Neuronal stem cell (in vitro differentiated cells): ENCODE measurements around the gene MGRN1.

Experiments used
- DNase-seq: peaks from one replicate; pipeline ENCODE4 v3.0.0-alpha.2; 2013; ENCODE audit warnings: low spot score
- H2AFZ ChIP-seq: one replicate; pipeline ENCODE4 v1.6.1; 2013; ENCODE audit warnings: mild to moderate bottlenecking, low read length, inconsistent platforms
- H2AK5ac ChIP-seq: 2 replicates; pipeline ENCODE4 v1.6.1; 2013; ENCODE audit warnings: low read depth, mild to moderate bottlenecking, inconsistent platforms, low read length, moderate library complexity, mixed read lengths
- H2BK120ac ChIP-seq: 2 replicates; pipeline ENCODE4 v1.6.1; 2013; ENCODE audit warnings: low read depth, mild to moderate bottlenecking, inconsistent platforms, low read length, moderate library complexity, mixed read lengths
- H2BK12ac ChIP-seq: one replicate; pipeline ENCODE4 v1.6.1; 2013; ENCODE audit warnings: low read length, inconsistent platforms
- H2BK15ac ChIP-seq: 2 replicates; pipeline ENCODE4 v1.6.1; 2013; ENCODE audit warnings: mild to moderate bottlenecking, low read length, inconsistent platforms, mixed read lengths
- H2BK5ac ChIP-seq: one replicate; pipeline ENCODE4 v1.6.1; 2013; ENCODE audit warnings: inconsistent platforms, mild to moderate bottlenecking, low read length, moderate library complexity
- H3K14ac ChIP-seq: one replicate; pipeline ENCODE4 v1.6.1; 2013; ENCODE audit warnings: low read length, inconsistent platforms
- H3K18ac ChIP-seq: 2 replicates; pipeline ENCODE4 v1.6.1; 2013; ENCODE audit warnings: low read length, inconsistent platforms
- H3K23ac ChIP-seq: 2 replicates; pipeline ENCODE4 v1.6.1; 2013; ENCODE audit warnings: low read depth, mild to moderate bottlenecking, mixed read lengths, low read length, inconsistent platforms; ENCODE audit not compliant: poor library complexity
- H3K27ac ChIP-seq: replicated peaks from 3 replicates; pipeline ENCODE4 v1.5.1; 2013; ENCODE audit warnings: low read length, inconsistent platforms
- H3K27me3 ChIP-seq, 3 experiments: 2 replicates each; pipeline ENCODE4 v1.6.1; 2013; ENCODE audit warnings: low read length in 3 of 3, mild to moderate bottlenecking in 2 of 3, inconsistent platforms in 1 of 3, low read depth in 1 of 3, mixed read lengths in 1 of 3, moderate library complexity in 1 of 3; ENCODE audit not compliant: control insufficient read depth in 3 of 3, insufficient read depth in 3 of 3
- H3K36me3 ChIP-seq, 2 donors: replicated peaks in 1 of 2; 2 replicates each; pipeline ENCODE4 v1.6.1; 2013; ENCODE audit warnings: low read length in 2 of 2; ENCODE audit not compliant: control insufficient read depth in 2 of 2, insufficient read depth in 2 of 2
- H3K4ac ChIP-seq: 2 replicates; pipeline ENCODE4 v1.6.1; 2013; ENCODE audit warnings: inconsistent platforms, mild to moderate bottlenecking, low read length, moderate library complexity
- H3K4me1 ChIP-seq, 2 donors: 1 replicate in 1 of 2; 2 replicates in 1 of 2; pipeline ENCODE4 v1.6.1; 2013; ENCODE audit warnings: low read length in 2 of 2, low read depth in 1 of 2; ENCODE audit not compliant: control insufficient read depth in 2 of 2, insufficient read depth in 1 of 2
- H3K4me2 ChIP-seq: one replicate; pipeline ENCODE4 v1.6.1; 2013; ENCODE audit warnings: mild to moderate bottlenecking, low read length, inconsistent platforms; ENCODE audit not compliant: insufficient read depth, poor library complexity, severe bottlenecking
- H3K4me3 ChIP-seq, 2 donors: 2 replicates each; pipeline ENCODE4 v1.5.1; 2013; ENCODE audit warnings: low read length in 2 of 2, mild to moderate bottlenecking in 2 of 2, inconsistent platforms in 1 of 2, moderate library complexity in 1 of 2
- H3K79me1 ChIP-seq: one replicate; pipeline ENCODE4 v1.6.1; 2013; ENCODE audit warnings: low read depth, mild to moderate bottlenecking, inconsistent platforms, low read length, moderate library complexity
- H3K9ac ChIP-seq: one replicate; pipeline ENCODE4 v1.6.1; 2013; ENCODE audit warnings: mild to moderate bottlenecking, low read depth, low read length, inconsistent platforms; ENCODE audit not compliant: poor library complexity
- H3K9me3 ChIP-seq, 2 donors: replicated peaks in 1 of 2; 2 replicates each; pipeline versions ENCODE3 to v1.6.1; 2013; ENCODE audit warnings: low read length in 2 of 2, mild to moderate bottlenecking in 2 of 2, inconsistent platforms in 1 of 2, low read depth in 1 of 2, mixed read lengths in 1 of 2, moderate library complexity in 1 of 2; ENCODE audit not compliant: control insufficient read depth in 2 of 2, insufficient read depth in 1 of 2
- H4K8ac ChIP-seq: one replicate; pipeline ENCODE4 v1.6.1; 2013; ENCODE audit warnings: low read depth, mild to moderate bottlenecking, inconsistent platforms, low read length, moderate library complexity
- H4K91ac ChIP-seq: one replicate; pipeline ENCODE4 v1.6.1; 2013; ENCODE audit warnings: low read length, low read depth, mild to moderate bottlenecking, inconsistent platforms; ENCODE audit not compliant: poor library complexity
- WGBS, 2 donors: extraction: QIAGEN DNeasy Blood & Tissue Kit; methylation state at CpG; one replicate each; pipeline ENCODE4 v1.1.7; 2013; ENCODE audit warnings: missing lambda C conversion rate in 2 of 2, mixed read lengths in 1 of 2; ENCODE audit not compliant: insufficient read length in 2 of 2, insufficient replicate concordance in 1 of 2; ENCODE audit errors: extremely low coverage in 2 of 2; 5-methylcytosine and 5-hydroxymethylcytosine counted together

MGRN1 gene

DNA sequence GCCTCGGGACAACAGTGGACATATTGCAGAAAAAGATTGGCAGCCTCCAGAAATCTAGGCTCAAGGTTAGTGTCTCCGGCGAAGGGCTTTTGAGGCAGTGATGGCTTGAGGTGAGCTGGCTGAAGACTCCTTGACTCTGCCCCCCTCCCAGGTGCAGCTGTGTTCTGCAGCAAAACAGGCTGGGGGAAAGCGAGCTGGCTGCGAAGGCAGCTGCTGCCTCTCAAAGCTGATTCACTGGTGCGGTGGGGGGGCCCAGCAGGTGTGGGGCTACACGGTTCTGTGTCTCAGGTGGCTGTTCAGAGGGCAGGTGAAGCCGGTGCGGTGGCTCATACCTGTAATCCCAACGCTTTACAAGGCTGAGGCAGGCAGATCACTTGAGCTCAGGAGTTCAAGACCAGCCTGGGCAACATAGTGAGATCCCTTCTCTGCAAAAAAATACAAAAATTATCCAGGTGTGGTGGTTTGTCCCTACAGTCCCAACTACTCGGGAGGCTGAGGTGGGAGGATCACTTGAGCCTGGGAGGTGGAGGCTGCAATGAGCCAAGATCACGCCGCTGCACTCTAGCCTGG lies 45.6 kb upstream of the MGRN1 start:
- H3K14ac ChIP-seq, result no peak overlapping the region
- no CpG with 5 or more reads among the region's 13 CpGs for WGBS, 2 donors
- no peak overlapping the region for H2BK15ac ChIP-seq
- H3K23ac ChIP-seq, result no peak overlapping the region
- no peak overlapping the region for H2BK5ac ChIP-seq
- H3K79me1 ChIP-seq, result no peaks in the 10 kb centered on the region
- H4K91ac ChIP-seq, result no peak overlapping the region
- H3K9ac ChIP-seq, result no peak overlapping the region
- no peak overlapping the region for H3K4me3 ChIP-seq
- no peak overlapping the region for H2BK12ac ChIP-seq
- H3K27ac ChIP-seq, result no peak overlapping the region
- no peaks in the 10 kb centered on the region for H3K36me3 ChIP-seq
- no peak overlapping the region for H3K4ac ChIP-seq
- H3K27me3 ChIP-seq, result no peaks in the 10 kb centered on the region
- H3K4me2 ChIP-seq, result no peak overlapping the region
- no peaks in the 10 kb centered on the region for H3K4me1 ChIP-seq
- H3K18ac ChIP-seq, result no peak overlapping the region
- DNase-seq, result no peak
- no peak overlapping the region for H2AFZ ChIP-seq
- no peak overlapping the region for H4K8ac ChIP-seq
- H2BK120ac ChIP-seq, result no peak overlapping the region
- no peak overlapping the region for H2AK5ac ChIP-seq
- H3K9me3 ChIP-seq, result no peaks in the 10 kb centered on the region

DNA sequence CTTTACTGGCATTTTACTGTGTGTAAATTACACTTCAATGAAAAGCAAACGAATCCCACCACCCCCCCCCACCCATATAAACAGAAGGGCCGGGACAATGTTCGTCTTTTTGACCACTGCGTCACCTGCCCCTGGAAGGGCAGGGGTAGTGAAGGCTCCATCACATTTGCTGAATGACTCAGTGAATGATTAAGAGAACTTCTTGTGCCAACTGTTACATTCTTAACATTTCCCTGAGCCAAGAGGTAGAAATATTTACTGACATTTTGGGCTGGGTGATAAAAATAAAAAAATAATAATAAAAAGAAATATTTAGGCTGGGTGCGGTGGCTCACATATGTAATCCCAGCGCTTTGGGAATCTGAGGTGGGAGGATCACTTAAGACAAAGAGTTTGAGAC lies 44.4 kb upstream of the MGRN1 start:
- no peak overlapping the region for H3K4me3 ChIP-seq
- no peak overlapping the region for H2AK5ac ChIP-seq
- H3K9ac ChIP-seq, result no peak overlapping the region
- no peaks in the 10 kb centered on the region for H3K4me1 ChIP-seq
- no peak overlapping the region for H4K8ac ChIP-seq
- H3K9me3 ChIP-seq, result no peaks in the 10 kb centered on the region
- no peaks in the 10 kb centered on the region for H3K79me1 ChIP-seq
- no peak for DNase-seq
- no peak overlapping the region for H3K27ac ChIP-seq
- WGBS, 2 donors, result no CpG with 5 or more reads among the region's 6 CpGs
- no peak overlapping the region for H2BK5ac ChIP-seq
- H3K36me3 ChIP-seq, result no peaks in the 10 kb centered on the region
- H3K14ac ChIP-seq, result no peak overlapping the region
- no peak overlapping the region for H3K4me2 ChIP-seq
- H2BK15ac ChIP-seq, result no peak overlapping the region
- no peak overlapping the region for H2BK12ac ChIP-seq
- H2AFZ ChIP-seq, result no peak overlapping the region
- H2BK120ac ChIP-seq, result no peak overlapping the region
- no peak overlapping the region for H3K18ac ChIP-seq
- no peak overlapping the region for H3K23ac ChIP-seq
- no peaks in the 10 kb centered on the region for H3K27me3 ChIP-seq
- H3K4ac ChIP-seq, result no peak overlapping the region
- no peak overlapping the region for H4K91ac ChIP-seq

DNA sequence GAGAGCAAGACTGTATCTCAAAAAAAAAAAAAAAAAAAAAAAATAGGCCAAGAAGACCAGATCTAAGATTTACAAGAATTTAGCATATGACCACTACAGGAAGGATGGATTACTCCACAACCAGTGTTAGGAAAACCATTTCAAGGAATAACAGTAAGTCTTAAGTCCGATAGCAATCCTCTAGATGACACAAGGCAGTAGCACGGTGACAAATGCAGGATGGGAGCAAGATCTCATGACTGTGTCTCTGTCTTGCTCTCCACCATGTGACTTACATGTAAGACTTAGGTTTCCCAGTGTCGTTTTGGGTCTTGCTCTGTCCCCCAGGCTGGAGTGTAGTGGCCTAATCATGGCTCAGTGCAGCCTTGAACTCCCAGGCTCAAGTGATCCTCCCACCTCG lies 40.7 kb upstream of the MGRN1 start:
- Histone ChIP-seq H4K91ac (no peak overlapping the region), H3K14ac (no peak overlapping the region), H2AK5ac (no peak overlapping the region), H3K4me2 (no peak overlapping the region), H3K27ac (no peak overlapping the region), H3K18ac (no peak overlapping the region), H2AFZ (no peak overlapping the region), H3K79me1 (no peaks in the 10 kb centered on the region), H2BK15ac (no peak overlapping the region), H3K4me3 (no peak overlapping the region), H2BK120ac (no peak overlapping the region), H3K9ac (no peak overlapping the region), H2BK5ac (no peak overlapping the region), H3K36me3 (no peaks in the 10 kb centered on the region), H4K8ac (no peak overlapping the region), H3K4ac (no peak overlapping the region), H2BK12ac (no peak overlapping the region), H3K9me3 (peaks cover 0 to 5% of the 10 kb centered on the region in 2 donors), H3K23ac (no peak overlapping the region), H3K4me1 (no peaks in the 10 kb centered on the region), H3K27me3 (no peaks in the 10 kb centered on the region)
- WGBS, 2 donors, result no CpG with 5 or more reads among the region's 4 CpGs
- no peak for DNase-seq

DNA sequence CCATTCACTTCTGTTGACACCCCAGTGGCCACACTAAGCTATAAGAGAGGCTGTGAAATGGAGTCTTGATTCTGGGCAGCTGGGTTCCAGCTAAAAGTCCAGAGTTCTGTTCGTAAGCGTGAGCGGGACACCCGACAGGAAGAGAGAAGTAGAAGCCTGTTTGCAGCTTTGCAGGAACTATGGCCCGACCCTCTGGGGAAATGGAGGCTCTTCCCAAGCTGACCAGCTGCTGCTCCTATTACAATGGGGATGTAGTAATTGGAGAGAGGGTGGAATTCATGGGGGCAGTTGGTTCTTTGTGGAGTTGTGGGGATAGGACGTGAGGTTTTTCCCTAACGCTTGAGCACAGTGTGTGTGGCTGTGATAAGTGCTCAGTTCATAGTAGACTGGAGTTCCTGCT lies 38.3 kb upstream of the MGRN1 start:
- Histone ChIP-seq H2BK5ac (no peak overlapping the region), H2AK5ac (no peak overlapping the region), H3K9me3 (peaks cover 0 to 5% of the 10 kb centered on the region in 2 donors), H3K27ac (no peak overlapping the region), H2BK120ac (no peak overlapping the region), H3K18ac (no peak overlapping the region), H3K9ac (no peak overlapping the region), H3K4me2 (no peak overlapping the region), H2AFZ (peak overlapping the region; percentile 70), H3K4ac (no peak overlapping the region), H3K4me3 (no peak overlapping the region), H3K4me1 (no peaks in the 10 kb centered on the region), H4K8ac (no peak overlapping the region), H3K27me3 (no peaks in the 10 kb centered on the region), H3K23ac (no peak overlapping the region), H3K36me3 (no peaks in the 10 kb centered on the region), H4K91ac (no peak overlapping the region), H2BK15ac (no peak overlapping the region), H3K79me1 (no peaks in the 10 kb centered on the region), H3K14ac (no peak overlapping the region), H2BK12ac (no peak overlapping the region)
- no peak for DNase-seq
- no CpG with 5 or more reads among the region's 7 CpGs for WGBS, 2 donors
